HepG2 (cell line): ENCODE results near the gene UBAP2L. TPM values are rescaled to one million over a fixed set of nuclear protein-coding genes. Genes with fewer than 3 reads are reported as not detected.
A peak's percentile ranks its signal among the peaks of the same experiment; 100 is the strongest.

Experiments
- ATF2 ChIP-seq: sonication (generic); formaldehyde crosslinking; IDR thresholded peaks from 2 replicates; pipeline ENCODE4 v1.4.0; 2020; ENCODE audit warnings: missing genetic modification reagents
- EEA1 ChIP-seq: sonication (generic); formaldehyde crosslinking; IDR thresholded peaks from 2 replicates; pipeline ENCODE4 v1.5.1; 2020; ENCODE audit warnings: mild to moderate bottlenecking, missing genetic modification reagents, borderline replicate concordance
- ETS1 ChIP-seq: sonication (generic); formaldehyde crosslinking; IDR thresholded peaks from 2 replicates; pipeline ENCODE4 v1.4.0; 2020; ENCODE audit warnings: missing genetic modification reagents
- NFE2 ChIP-seq: sonication (generic); formaldehyde crosslinking; IDR thresholded peaks from 2 replicates; pipeline ENCODE4 v1.4.0; 2020; ENCODE audit warnings: missing genetic modification reagents
- NFKBIZ ChIP-seq: IDR thresholded peaks from 2 replicates; pipeline ENCODE4 v1.6.1; 2018; ENCODE audit warnings: missing genetic modification reagents, missing compliant biosample characterization
- PHF21A ChIP-seq: sonication (generic); formaldehyde crosslinking; IDR thresholded peaks from 2 replicates; pipeline ENCODE4 v1.5.0; 2020; ENCODE audit warnings: mild to moderate bottlenecking, missing genetic modification reagents
- RORA ChIP-seq: sonication (generic); formaldehyde crosslinking; IDR thresholded peaks from 2 replicates; pipeline ENCODE4 v1.5.0; 2020; ENCODE audit warnings: mild to moderate bottlenecking, missing genetic modification reagents, moderate library complexity
- ZBTB40 ChIP-seq, 2 experiments: fragments of 450-650 bp in 1 of 2; sonication (generic) in 1 of 2; formaldehyde crosslinking in 1 of 2; IDR thresholded peaks; 2 replicates each; pipeline versions ENCODE4 v1.6.1 to v1.8.0; 2016 to 2022; ENCODE audit warnings: antibody characterized with exemption in 1 of 2, mild to moderate bottlenecking in 1 of 2, missing genetic modification reagents in 1 of 2
- ZIK1 ChIP-seq: sonication (generic); formaldehyde crosslinking; IDR thresholded peaks from 2 replicates; pipeline ENCODE4 v1.5.0; 2020; ENCODE audit warnings: mild to moderate bottlenecking, low read depth, missing genetic modification reagents, borderline replicate concordance
- ZNF224 ChIP-seq: sonication (generic); formaldehyde crosslinking; IDR thresholded peaks from 2 replicates; pipeline ENCODE4 v1.5.0; 2020; ENCODE audit warnings: mild to moderate bottlenecking, missing genetic modification reagents
- ZNF530 ChIP-seq: sonication (generic); formaldehyde crosslinking; IDR thresholded peaks from 2 replicates; pipeline ENCODE4 v1.5.0; 2020; ENCODE audit warnings: low read depth, mild to moderate bottlenecking, missing genetic modification reagents
- ZNF746 ChIP-seq: sonication (generic); formaldehyde crosslinking; IDR thresholded peaks from 2 replicates; pipeline ENCODE4 v1.8.0; 2022; ENCODE audit warnings: mild to moderate bottlenecking, missing genetic modification reagents
- ZZZ3 ChIP-seq: sonication (generic); formaldehyde crosslinking; IDR thresholded peaks from 2 replicates; pipeline ENCODE4 v1.4.0; 2020; ENCODE audit warnings: missing genetic modification reagents, mild to moderate bottlenecking, borderline replicate concordance
- polyA plus RNA-seq, 8 experiments: library from polyadenylated mRNA; depleted of rRNA in 3 of 8; stranded (reverse) in 7 of 8; unstranded in 1 of 8; fragments of >200 nt; fragmentation: Illumina TruSeq in 4 of 8; extraction: Trizol in 4 of 8; gene quantifications; 2 replicates each; pipeline versions ENCODE4 v1.2.1 to v1.2.3, GENCODE V29; 2011 to 2016; ENCODE audit warnings: low read depth in 4 of 8, missing spikeins in 1 of 8, mixed read lengths in 1 of 8; ENCODE audit not compliant: insufficient read depth in 1 of 8
- total RNA-seq, 5 experiments: library from RNA; depleted of rRNA; stranded (reverse); fragments of >200 nt; fragmentation: Illumina TruSeq; extraction: Trizol; gene quantifications; 2 replicates each; pipeline ENCODE4 v1.2.3, GENCODE V29; 2016; ENCODE audit warnings: low read depth in 1 of 5

Gene UBAP2L
- total and polyA plus RNA-seq, 2 of the 13 experiments (the other 11 are each of a cell fraction or from before 2014, with no cell fraction given), result 74.2 to 159 TPM

GRCh38 chr1:154183046-154183915 lies 37.5 kb upstream of the UBAP2L start (continued):
- no peak for TF ChIP-seq ETS1
- peak; percentile 88 for TF ChIP-seq ZBTB40 (IDR thresholded peaks at IDR 0.05)
- TF ChIP-seq ZBTB40 (CRISPR knock-in tag; IDR thresholded peaks at IDR 0.05), result no peak; the same call in 1 of the 2 replicates
- peak; percentile 85 for TF ChIP-seq ZIK1 (CRISPR knock-in tag)
- no peak; the same call in 1 of the 2 replicates for TF ChIP-seq ZNF224 (CRISPR knock-in tag)
- peak; percentile 64; the same call in 1 of the 2 replicates for TF ChIP-seq PHF21A (CRISPR knock-in tag)
- TF ChIP-seq ATF2 (CRISPR knock-in tag), result peak; percentile 77; the same call in 1 of the 2 replicates
- no peak; the same call in 1 of the 2 replicates for TF ChIP-seq ZNF746 (CRISPR knock-in tag)
- no peak for TF ChIP-seq ZNF530 (CRISPR knock-in tag)
- TF ChIP-seq ZZZ3 (CRISPR knock-in tag), result peak; percentile 40; the same call in 1 of the 2 replicates
- TF ChIP-seq NFE2 (CRISPR knock-in tag), result no peak
- no peak for TF ChIP-seq NFKBIZ (CRISPR knock-in tag)
- TF ChIP-seq EEA1, result no peak
- no peak for TF ChIP-seq RORA (CRISPR knock-in tag)
